ENCODE data around the gene HOTAIR. TPM values are rescaled to one million over a fixed set of nuclear protein-coding genes. Genes with fewer than 3 reads are reported as not detected.

Gene HOTAIR
- total RNA-seq, 6 donors from 2014 or later: not detected

DNA sequence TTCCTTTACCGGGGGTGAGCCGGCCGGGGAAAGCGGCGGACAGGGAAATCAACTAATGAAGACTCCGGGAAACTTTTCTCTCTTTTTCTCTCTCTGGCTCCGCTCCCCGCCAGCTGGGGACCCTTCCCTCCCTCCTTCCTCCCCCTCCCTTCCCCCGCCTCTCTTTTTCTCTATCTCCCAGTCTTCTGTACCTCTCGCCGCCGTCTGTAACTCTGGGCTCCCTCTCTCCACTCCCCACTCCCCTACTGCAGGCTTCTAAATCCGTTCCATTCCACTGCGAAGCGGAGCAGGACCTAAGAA, 8.7 kb downstream of the HOTAIR start:
- Histone ChIP-seq H3K27ac (no peak overlapping the region), H3K27me3 (peaks cover 0 to 84% (median 45%) of the 10 kb centered on the region in 4 donors), H3K4me1 (peaks cover 0 to 21% (median 9%) of the 10 kb centered on the region in 4 donors), H3K36me3 (no peaks in the 10 kb centered on the region), H3K4me3 (no peak overlapping the region), H3K9me3 (no peaks in the 10 kb centered on the region)
- DNase-seq (no peak), ATAC-seq (ENCODE audit: low FRiP score in 2 of 2) (no peak)
- TF ChIP-seq, protein P1, sequence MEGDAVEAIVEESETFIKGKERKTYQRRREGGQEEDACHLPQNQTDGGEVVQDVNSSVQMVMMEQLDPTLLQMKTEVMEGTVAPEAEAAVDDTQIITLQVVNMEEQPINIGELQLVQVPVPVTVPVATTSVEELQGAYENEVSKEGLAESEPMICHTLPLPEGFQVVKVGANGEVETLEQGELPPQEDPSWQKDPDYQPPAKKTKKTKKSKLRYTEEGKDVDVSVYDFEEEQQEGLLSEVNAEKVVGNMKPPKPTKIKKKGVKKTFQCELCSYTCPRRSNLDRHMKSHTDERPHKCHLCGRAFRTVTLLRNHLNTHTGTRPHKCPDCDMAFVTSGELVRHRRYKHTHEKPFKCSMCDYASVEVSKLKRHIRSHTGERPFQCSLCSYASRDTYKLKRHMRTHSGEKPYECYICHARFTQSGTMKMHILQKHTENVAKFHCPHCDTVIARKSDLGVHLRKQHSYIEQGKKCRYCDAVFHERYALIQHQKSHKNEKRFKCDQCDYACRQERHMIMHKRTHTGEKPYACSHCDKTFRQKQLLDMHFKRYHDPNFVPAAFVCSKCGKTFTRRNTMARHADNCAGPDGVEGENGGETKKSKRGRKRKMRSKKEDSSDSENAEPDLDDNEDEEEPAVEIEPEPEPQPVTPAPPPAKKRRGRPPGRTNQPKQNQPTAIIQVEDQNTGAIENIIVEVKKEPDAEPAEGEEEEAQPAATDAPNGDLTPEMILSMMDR (IDR thresholded peaks at IDR 0.05): no peak
- no peak for TF ChIP-seq POLR2AphosphoS5 (IDR thresholded peaks at IDR 0.05)
- WGBS, 2 donors: 6 to 9% methylated on average over 15 of the region's 15 CpGs

DNA sequence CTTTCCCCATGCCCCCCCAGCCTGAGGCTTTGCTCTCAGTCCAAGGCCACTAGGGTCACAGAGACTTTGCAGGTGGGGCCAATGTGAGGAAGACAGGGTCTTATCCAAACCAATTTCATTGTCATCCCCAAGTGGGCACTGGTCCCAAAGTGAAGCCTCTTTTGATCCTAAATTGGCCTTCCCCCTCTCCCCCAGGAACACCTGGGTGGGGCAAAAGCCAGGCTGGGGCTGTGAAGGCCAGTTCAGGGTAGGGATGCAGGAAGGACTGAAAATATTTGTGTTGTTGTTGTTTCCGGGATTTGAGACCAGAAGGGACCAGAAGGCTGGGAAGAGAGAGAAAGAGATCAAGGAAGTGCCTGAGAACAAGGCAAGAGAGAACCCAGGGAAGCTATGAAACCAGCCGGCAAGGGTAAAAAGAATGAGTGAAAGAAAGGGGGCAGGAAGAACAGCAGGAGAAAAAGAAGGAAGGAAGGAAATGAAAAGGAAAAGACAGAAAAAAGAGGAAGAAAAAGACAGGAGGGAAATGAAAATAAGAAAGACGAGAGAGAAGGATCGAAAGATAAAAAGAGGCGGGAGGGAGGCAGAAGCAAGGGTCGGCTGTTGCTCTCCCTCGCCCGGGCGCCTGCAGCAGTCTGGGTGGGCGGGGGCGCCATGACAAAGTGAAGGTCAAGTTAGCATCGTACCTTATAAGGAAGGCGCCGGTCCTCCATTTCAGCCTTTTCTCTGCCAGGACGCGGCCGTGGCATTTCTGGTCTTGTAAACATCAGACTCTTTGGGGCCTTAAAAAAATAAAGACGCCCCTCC, 9.3 kb downstream of the HOTAIR start:
- H3K27me3 ChIP-seq: peaks cover 0 to 84% (median 45%) of the 10 kb centered on the region in 4 donors
- H3K27ac ChIP-seq: no peak overlapping the region
- 4 to 5% methylated on average over 18 of the region's 18 CpGs for WGBS, 2 donors
- no peaks in the 10 kb centered on the region for H3K9me3 ChIP-seq
- peaks cover 0 to 27% (median 12%) of the 10 kb centered on the region in 4 donors for H3K4me1 ChIP-seq
- TF ChIP-seq POLR2AphosphoS5 (IDR thresholded peaks at IDR 0.05) (no peak), POLR2A (IDR thresholded peaks at IDR 0.05) (no peak)
- TF ChIP-seq, protein P1 (IDR thresholded peaks at IDR 0.05): no peak
- H3K36me3 ChIP-seq: no peaks in the 10 kb centered on the region
- DNase-seq (no peak), ATAC-seq (ENCODE audit: low FRiP score in 2 of 2) (no peak)
- no peak overlapping the region for H3K4me3 ChIP-seq

DNA sequence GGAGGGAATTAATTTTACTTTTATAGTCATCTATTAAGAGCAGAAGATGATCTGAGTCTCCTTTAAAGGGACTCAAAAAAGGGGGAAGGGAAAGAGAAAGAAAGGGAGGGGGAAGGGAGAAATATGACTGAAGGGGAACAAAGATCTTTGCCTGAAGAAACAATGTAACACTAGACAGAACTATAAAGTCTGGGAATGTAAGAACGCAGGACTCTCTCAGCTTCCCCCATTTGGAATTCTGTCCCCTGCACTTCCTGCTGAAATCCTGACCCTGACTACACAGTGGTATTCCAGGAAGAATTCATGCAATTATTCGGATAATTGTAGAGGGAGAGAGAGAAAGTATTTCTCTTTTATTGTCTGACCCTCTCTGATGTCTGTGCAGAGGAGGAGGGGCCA, 10.4 kb downstream of the HOTAIR start:
- WGBS, 2 donors: 3 to 5% methylated on average over 2 of the region's 2 CpGs
- Histone ChIP-seq H3K36me3 (no peaks in the 10 kb centered on the region), H3K9me3 (no peaks in the 10 kb centered on the region), H3K27ac (no peak overlapping the region), H3K4me3 (no peak overlapping the region), H3K27me3 (peaks cover 0 to 79% (median 45%) of the 10 kb centered on the region in 4 donors), H3K4me1 (peaks cover 0 to 29% (median 12%) of the 10 kb centered on the region in 4 donors)
- TF ChIP-seq, protein P1 (IDR thresholded peaks at IDR 0.05): no peak
- no peak for TF ChIP-seq POLR2A (IDR thresholded peaks at IDR 0.05)
- TF ChIP-seq POLR2AphosphoS5 (IDR thresholded peaks at IDR 0.05): no peak
- TF ChIP-seq EP300 (IDR thresholded peaks at IDR 0.05): no peak
- DNase-seq (no peak), ATAC-seq (ENCODE audit: low FRiP score in 2 of 2) (no peak)

DNA sequence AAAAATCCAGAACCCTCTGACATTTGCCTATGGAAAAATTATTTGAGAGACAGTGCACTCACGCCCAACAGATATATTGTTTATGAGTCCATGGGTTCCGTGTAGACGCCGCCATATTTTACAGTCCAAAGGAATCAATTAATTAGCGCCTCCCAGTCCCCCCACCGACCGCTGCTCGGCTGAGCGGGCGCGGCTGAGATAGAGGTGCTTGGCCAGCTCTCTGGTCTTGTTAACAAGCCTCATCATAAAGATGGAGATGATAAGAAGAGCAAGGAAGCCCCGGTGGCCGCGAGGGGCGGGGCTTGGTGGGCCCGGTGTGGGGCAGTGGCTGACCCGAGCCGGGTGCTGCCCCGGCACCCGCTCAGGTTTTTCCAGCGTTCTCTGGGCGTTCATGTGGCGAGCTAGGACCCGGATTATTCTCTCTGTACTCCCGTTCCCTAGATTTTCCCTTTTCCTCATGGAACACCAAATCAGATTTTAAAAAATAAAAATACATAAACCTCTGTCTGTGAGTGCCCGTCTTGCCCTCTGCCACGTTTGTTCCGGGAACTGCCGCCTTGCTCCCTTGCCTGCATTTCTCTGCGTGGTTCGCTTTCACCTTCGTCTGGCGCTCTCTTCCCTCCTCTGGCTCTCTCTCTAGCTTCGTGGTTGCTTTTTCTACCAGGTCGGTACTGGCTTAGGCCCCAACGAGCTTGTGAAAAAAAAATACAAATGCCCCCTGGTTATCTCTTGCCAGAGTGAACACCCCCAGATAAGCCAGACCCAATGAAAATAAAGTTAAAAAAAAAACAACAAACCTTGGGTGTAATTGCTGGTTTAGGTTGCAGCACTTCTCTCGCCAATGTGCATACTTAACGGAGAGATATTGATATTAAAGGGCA, 11.1 kb downstream of the HOTAIR start:
- Histone ChIP-seq H3K36me3 (no peaks in the 10 kb centered on the region), H3K9me3 (no peaks in the 10 kb centered on the region), H3K27me3 (peaks cover 0 to 79% (median 43%) of the 10 kb centered on the region in 4 donors), H3K27ac (no peak overlapping the region), H3K4me3 (no peak overlapping the region), H3K4me1 (peaks cover 0 to 29% (median 12%) of the 10 kb centered on the region in 4 donors)
- no peak for ATAC-seq (ENCODE audit: low FRiP score in 2 of 2)
- DNase-seq: peak in 1 of 2 donors; percentile 85
- TF ChIP-seq EP300 (IDR thresholded peaks at IDR 0.05): no peak
- TF ChIP-seq, protein P1 (IDR thresholded peaks at IDR 0.05): no peak
- WGBS, 2 donors: 10 to 11% methylated on average over 30 to 38 of the region's 38 CpGs

All from upper lobe of left lung (tissue), 6 donors.